ENCODE results near the gene UTP14A. TPM values are rescaled to one million over a fixed set of nuclear protein-coding genes. Genes with fewer than 3 reads are reported as not detected.
A peak's percentile ranks its signal among the peaks of the same experiment; 100 is the strongest.

Gene UTP14A
- total RNA-seq, 4 donors from 2014 or later, result 8.2 to 14.5 (median 13.2) TPM

DNA sequence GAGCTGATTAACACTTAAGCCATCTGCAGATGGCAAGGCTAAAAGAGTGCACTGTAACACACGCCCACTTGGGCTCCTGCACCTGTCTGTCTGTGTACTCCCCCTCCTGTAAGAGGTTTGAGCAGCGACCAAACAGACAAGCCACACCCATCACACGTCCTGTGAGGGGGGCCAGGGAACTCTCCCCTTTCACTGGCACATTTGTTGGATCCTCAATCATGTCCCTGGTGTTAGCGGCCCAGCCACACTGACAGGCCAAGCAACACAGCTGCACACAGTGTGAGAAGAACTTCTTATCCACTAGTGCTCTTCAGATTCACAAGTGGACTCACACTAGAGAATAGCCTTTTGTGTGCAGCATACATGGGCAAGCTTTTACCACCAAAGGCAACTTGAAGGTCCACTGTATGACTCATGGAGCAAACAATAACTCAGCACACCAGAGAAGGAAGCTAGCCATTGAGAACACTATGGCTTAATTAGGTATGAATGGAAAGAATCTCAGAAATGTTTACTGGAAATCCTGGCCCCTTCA is 29.1 kb upstream of the UTP14A start:
- intact Hi-C loops (cut with DNase I; ENCODE audit: low total_unique reads), result no loop called here

GRCh38 chrX:129877401-129877800 is 28.6 kb upstream of the UTP14A start:
- no peak for DNase-seq
- intact Hi-C loops (cut with DNase I; ENCODE audit: low total_unique reads), result no loop called here

More for the DNA sequence above, 29.1 kb upstream of the UTP14A start:
- Histone ChIP-seq H3K9me3 (no peaks in the 10 kb centered on the region), H3K4me3 (no peak overlapping the region), H3K36me3 (no peaks in the 10 kb centered on the region), H3K4me1 (no peaks in the 10 kb centered on the region), H3K27me3 (no peaks in the 10 kb centered on the region), H3K27ac (no peak overlapping the region)
- TF ChIP-seq POLR2A (IDR thresholded peaks at IDR 0.05) (no peak), CTCF (IDR thresholded peaks at IDR 0.05) (no peak)
- no peak for DNase-seq

DNA sequence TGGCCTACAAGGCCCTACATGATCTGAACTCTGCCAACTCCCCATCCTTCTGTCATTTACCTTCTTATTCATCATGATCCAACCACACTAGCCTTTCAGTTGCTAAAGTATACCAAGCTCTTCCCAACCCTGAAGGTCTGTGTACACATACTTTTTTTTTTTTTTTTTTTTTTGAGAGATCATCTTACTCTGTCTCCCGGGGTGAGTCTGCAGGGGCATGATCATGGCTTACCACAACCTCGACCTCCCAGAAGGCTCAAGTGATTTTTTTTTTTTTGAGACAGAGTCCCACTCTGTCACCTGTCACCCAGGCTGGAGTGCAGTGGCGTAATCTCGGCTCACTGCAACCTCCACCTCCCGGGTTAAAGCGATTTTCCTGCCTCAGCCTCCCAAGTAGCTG is 5.9 kb upstream of the UTP14A start:
- Histone ChIP-seq H3K4me3 (no peak overlapping the region), H3K27ac (no peak overlapping the region), H3K4me1 (no peaks in the 10 kb centered on the region), H3K36me3 (no peaks in the 10 kb centered on the region), H3K9me3 (no peaks in the 10 kb centered on the region), H3K27me3 (no peaks in the 10 kb centered on the region)
- intact Hi-C loops (cut with DNase I; ENCODE audit: low total_unique reads), result no loop called here
- TF ChIP-seq CTCF (IDR thresholded peaks at IDR 0.05), result no peak
- TF ChIP-seq POLR2A (IDR thresholded peaks at IDR 0.05), result no peak
- DNase-seq, result no peak

More at GRCh38 chrX:129877401-129877800, 28.6 kb upstream of the UTP14A start:
- H3K27ac ChIP-seq, result no peak overlapping the region
- H3K36me3 ChIP-seq, result no peaks in the 10 kb centered on the region
- no peak overlapping the region for H3K4me3 ChIP-seq
- H3K27me3 ChIP-seq, result no peaks in the 10 kb centered on the region
- no peaks in the 10 kb centered on the region for H3K9me3 ChIP-seq
- H3K4me1 ChIP-seq, result no peaks in the 10 kb centered on the region
- TF ChIP-seq CTCF (IDR thresholded peaks at IDR 0.05) (no peak), POLR2A (IDR thresholded peaks at IDR 0.05) (no peak)

- H3K4me1 ChIP-seq, result no peaks in the 10 kb centered on the region
- no peaks in the 10 kb centered on the region for H3K27me3 ChIP-seq
- H3K9me3 ChIP-seq, result no peaks in the 10 kb centered on the region
- no peak overlapping the region for H3K27ac ChIP-seq
- no peaks in the 10 kb centered on the region for H3K36me3 ChIP-seq
- intact Hi-C loops (cut with DNase I; ENCODE audit: low total_unique reads), result no loop called here
- TF ChIP-seq POLR2A (IDR thresholded peaks at IDR 0.05) (no peak), CTCF (IDR thresholded peaks at IDR 0.05) (no peak)
- no peak overlapping the region for H3K4me3 ChIP-seq
- DNase-seq, result no peak
These were observed 2.7 kb downstream of the UTP14A start for GRCh38 chrX:129908636-129909035.

DNA sequence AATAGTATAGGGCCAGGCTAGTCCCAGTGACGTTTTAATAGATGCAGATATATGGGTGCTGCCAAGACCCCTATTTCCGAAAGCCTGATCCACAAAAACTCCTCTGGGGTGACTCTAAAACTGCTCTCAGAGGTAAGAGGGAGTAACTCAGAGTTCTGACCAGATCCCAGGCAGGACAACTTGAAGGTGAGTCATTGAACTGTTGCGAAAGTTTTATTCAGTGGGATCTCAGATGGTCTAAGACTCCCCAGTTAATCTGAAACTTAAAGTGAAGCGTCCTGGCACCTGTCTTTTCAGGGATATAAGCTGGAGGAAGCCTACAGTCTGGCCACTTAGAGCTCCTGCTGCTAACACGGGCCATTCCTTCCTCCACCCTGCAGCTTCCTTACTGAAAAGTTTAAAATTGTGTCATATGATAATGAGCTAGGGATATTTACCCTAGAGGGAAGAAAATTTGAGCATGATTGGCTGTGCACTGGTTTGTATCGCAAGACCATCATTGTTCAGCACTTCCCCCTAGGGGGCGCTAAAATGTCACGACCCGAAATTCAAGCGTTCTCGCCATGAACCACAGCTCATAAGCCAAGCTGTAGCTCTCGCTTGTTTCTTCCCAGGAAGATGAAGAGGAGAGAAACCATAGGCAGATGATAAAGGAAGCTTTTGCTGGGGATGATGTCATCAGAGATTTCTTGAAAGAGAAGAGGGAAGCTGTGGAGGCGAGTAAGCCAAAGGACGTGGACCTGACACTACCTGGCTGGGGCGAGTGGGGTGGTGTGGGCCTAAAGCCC is 19.5 kb downstream of the UTP14A start:
- intact Hi-C loops (cut with DNase I; ENCODE audit: low total_unique reads), result loop anchor here (10.0 kb wide), 1 partner anchor 129 kb away; no protein-coding TSS in a partner anchor
- no peaks in the 10 kb centered on the region for H3K27me3 ChIP-seq
- no peaks in the 10 kb centered on the region for H3K36me3 ChIP-seq
- TF ChIP-seq CTCF (IDR thresholded peaks at IDR 0.05), result peak; percentile 57 to 65 (median 62)
- no peak for TF ChIP-seq POLR2A (IDR thresholded peaks at IDR 0.05)
- no peak overlapping the region for H3K4me3 ChIP-seq
- H3K4me1 ChIP-seq, result no peaks in the 10 kb centered on the region
- H3K27ac ChIP-seq, result no peak overlapping the region
- H3K9me3 ChIP-seq, result no peaks in the 10 kb centered on the region
- DNase-seq, result peak; percentile 68 to 74
